Measurements from ENCODE around the gene WDR45B. TPM values are rescaled to one million over a fixed set of nuclear protein-coding genes. Genes with fewer than 3 reads are reported as not detected.
"Not testable (repeated sequence)": the region's sequence is repeated elsewhere in the genome, so short reads cannot be mapped to it uniquely, and the experiment has no call there.

Gene WDR45B
- total RNA-seq, 1 donor from 2014 or later, result 75.6 TPM

DNA sequence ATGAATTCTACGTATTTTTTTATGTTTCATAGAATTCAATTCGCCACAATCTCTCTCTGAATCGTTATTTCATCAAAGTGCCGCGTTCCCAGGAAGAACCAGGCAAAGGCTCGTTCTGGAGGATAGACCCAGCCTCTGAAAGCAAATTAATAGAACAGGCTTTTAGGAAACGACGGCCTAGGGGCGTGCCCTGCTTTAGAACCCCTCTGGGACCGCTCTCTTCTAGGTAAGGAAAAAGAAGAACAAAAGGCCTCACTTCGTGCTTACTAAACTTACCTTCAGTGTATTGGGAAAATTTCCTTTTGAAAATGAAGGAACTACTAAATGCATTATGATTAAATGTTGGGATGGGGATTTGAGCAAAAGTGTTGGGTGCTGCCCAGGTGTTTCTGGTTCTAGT is 65.5 kb downstream of the WDR45B start:
- no peaks in the 10 kb centered on the region for H3K9me3 Mint-ChIP-seq (ENCODE audit: unreplicated experiment)
- no peak overlapping the region for H3K27ac Mint-ChIP-seq (ENCODE audit: unreplicated experiment)
- H3K4me3 Mint-ChIP-seq (ENCODE audit: unreplicated experiment), result no peak overlapping the region
- no peaks in the 10 kb centered on the region for H3K4me1 Mint-ChIP-seq (ENCODE audit: unreplicated experiment)
- H3K27me3 Mint-ChIP-seq (ENCODE audit: unreplicated experiment), result no peaks in the 10 kb centered on the region
- peaks cover 30% of the 10 kb centered on the region for H3K36me3 Mint-ChIP-seq (ENCODE audit: unreplicated experiment)
- no peak for DNase-seq (ENCODE audit: extremely low spot score, unreplicated experiment)
- TF ChIP-seq, protein P1, sequence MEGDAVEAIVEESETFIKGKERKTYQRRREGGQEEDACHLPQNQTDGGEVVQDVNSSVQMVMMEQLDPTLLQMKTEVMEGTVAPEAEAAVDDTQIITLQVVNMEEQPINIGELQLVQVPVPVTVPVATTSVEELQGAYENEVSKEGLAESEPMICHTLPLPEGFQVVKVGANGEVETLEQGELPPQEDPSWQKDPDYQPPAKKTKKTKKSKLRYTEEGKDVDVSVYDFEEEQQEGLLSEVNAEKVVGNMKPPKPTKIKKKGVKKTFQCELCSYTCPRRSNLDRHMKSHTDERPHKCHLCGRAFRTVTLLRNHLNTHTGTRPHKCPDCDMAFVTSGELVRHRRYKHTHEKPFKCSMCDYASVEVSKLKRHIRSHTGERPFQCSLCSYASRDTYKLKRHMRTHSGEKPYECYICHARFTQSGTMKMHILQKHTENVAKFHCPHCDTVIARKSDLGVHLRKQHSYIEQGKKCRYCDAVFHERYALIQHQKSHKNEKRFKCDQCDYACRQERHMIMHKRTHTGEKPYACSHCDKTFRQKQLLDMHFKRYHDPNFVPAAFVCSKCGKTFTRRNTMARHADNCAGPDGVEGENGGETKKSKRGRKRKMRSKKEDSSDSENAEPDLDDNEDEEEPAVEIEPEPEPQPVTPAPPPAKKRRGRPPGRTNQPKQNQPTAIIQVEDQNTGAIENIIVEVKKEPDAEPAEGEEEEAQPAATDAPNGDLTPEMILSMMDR (IDR thresholded peaks at IDR 0.05), result no peak

DNA sequence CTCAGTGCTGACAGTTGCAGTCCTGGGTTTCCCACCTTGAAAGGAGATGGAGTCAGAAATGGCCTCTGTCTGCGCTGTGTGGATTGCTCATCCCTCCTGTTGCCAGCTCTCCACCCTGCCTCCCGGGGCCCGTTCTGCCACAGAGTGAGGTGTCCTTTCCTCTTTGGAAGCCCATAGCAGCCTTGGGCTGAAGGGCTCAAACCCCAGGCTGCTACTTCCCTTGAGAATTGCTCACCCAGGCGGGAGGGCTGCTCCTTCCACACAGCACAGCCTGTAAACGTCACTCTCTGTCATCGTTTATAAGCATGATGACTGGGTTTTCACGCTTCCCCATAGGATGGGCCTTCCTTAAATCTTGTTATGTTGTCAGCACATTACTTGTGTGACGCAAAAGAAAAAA is 66.0 kb downstream of the WDR45B start:
- no peak for DNase-seq (ENCODE audit: extremely low spot score, unreplicated experiment)
- H3K9me3 Mint-ChIP-seq (ENCODE audit: unreplicated experiment), result no peaks in the 10 kb centered on the region
- TF ChIP-seq, protein P1 (IDR thresholded peaks at IDR 0.05), result no peak
- H3K4me3 Mint-ChIP-seq (ENCODE audit: unreplicated experiment), result no peak overlapping the region
- no peaks in the 10 kb centered on the region for H3K27me3 Mint-ChIP-seq (ENCODE audit: unreplicated experiment)
- H3K27ac Mint-ChIP-seq (ENCODE audit: unreplicated experiment), result no peak overlapping the region
- H3K36me3 Mint-ChIP-seq (ENCODE audit: unreplicated experiment), result peaks cover 26% of the 10 kb centered on the region
- no peaks in the 10 kb centered on the region for H3K4me1 Mint-ChIP-seq (ENCODE audit: unreplicated experiment)

DNA sequence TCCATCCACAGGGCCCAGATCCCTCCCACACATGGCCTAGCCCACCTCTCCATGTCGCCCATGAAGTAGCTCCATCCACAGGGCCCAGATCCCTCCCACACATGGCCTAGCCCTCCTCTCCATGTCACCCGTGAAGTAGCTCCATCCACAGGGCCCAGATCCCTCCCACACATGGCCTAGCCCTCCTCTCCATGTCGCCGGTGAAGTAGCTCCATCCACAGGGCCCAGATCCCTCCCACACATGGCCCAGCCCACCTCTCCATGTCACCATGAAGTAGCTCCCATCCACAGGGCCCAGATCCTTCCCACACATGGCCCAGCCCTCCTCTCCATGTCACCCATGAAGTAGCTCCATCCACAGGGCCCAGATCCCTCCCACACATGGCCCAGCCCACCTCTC is 68.3 kb downstream of the WDR45B start:
- not testable (repeated sequence) for H3K27ac Mint-ChIP-seq (ENCODE audit: unreplicated experiment); H3K9me3 Mint-ChIP-seq (ENCODE audit: unreplicated experiment)
- H3K36me3 Mint-ChIP-seq (ENCODE audit: unreplicated experiment), result peaks cover 17% of the 10 kb centered on the region

DNA sequence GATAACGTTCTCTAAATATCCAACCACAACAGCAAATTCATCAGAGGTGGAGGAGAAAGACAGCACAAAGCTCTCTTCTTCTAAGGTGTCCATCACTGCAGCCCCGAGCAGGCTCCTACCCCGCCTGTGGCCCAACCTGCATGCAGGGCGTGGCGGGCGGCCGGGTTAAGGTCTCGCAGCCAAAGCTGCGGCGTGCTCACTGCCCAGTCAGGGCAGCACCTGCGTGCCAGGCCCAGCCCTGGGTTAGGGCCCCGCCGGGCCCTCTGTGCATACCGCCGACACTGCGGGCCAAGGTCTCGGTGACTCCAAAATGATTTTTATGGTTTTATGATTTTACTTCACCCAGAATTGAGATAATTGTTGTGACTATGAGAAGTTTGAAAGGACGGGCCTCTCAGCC is 70.9 kb downstream of the WDR45B start:
- H3K36me3 Mint-ChIP-seq (ENCODE audit: unreplicated experiment), result peaks cover 19% of the 10 kb centered on the region
- no peak overlapping the region for H3K27ac Mint-ChIP-seq (ENCODE audit: unreplicated experiment)
- no peaks in the 10 kb centered on the region for H3K4me1 Mint-ChIP-seq (ENCODE audit: unreplicated experiment)
- no peak for DNase-seq (ENCODE audit: extremely low spot score, unreplicated experiment)
- TF ChIP-seq, protein P1 (IDR thresholded peaks at IDR 0.05), result no peak
- H3K4me3 Mint-ChIP-seq (ENCODE audit: unreplicated experiment), result no peak overlapping the region
- H3K9me3 Mint-ChIP-seq (ENCODE audit: unreplicated experiment), result no peaks in the 10 kb centered on the region
- no peaks in the 10 kb centered on the region for H3K27me3 Mint-ChIP-seq (ENCODE audit: unreplicated experiment)

More for the DNA sequence above, 68.3 kb downstream of the WDR45B start:
- not testable (repeated sequence) for H3K4me1 Mint-ChIP-seq (ENCODE audit: unreplicated experiment); H3K4me3 Mint-ChIP-seq (ENCODE audit: unreplicated experiment); H3K27me3 Mint-ChIP-seq (ENCODE audit: unreplicated experiment); DNase-seq (ENCODE audit: extremely low spot score, unreplicated experiment)

DNA sequence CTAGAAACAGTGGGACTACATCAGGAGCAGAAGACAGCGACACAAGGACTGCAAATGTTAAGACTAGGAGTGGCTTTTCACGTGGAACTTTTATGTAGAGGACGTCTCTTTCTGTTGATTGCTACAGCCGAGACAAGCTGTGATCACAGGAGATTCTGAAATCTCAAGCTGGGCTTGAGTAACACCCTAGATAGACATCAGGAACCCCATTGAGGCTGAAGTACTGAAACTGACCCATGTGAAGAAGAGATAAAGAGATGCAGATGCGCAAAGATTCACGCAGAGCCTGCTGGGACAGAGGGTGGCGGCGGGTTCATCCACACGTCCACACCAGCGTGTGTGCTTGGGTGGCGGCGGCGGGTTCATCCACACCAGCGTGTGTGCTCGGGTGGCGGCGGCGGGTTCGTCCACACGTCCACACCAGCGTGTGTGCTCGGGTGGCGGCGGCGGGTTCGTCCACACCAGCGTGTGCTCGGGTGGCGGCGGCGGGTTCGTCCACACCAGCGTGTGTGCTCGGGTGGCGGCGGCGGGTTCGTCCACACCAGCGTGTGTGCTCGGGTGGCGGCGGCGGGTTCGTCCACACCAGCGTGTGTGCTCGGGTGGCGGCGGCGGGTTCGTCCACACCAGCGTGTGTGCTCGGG is 72.5 kb downstream of the WDR45B start:
- H3K4me1 Mint-ChIP-seq (ENCODE audit: unreplicated experiment); DNase-seq (ENCODE audit: extremely low spot score, unreplicated experiment); H3K27ac Mint-ChIP-seq (ENCODE audit: unreplicated experiment); H3K4me3 Mint-ChIP-seq (ENCODE audit: unreplicated experiment); H3K27me3 Mint-ChIP-seq (ENCODE audit: unreplicated experiment); H3K9me3 Mint-ChIP-seq (ENCODE audit: unreplicated experiment): not testable (repeated sequence)
- H3K36me3 Mint-ChIP-seq (ENCODE audit: unreplicated experiment), result peaks cover 22% of the 10 kb centered on the region

DNA sequence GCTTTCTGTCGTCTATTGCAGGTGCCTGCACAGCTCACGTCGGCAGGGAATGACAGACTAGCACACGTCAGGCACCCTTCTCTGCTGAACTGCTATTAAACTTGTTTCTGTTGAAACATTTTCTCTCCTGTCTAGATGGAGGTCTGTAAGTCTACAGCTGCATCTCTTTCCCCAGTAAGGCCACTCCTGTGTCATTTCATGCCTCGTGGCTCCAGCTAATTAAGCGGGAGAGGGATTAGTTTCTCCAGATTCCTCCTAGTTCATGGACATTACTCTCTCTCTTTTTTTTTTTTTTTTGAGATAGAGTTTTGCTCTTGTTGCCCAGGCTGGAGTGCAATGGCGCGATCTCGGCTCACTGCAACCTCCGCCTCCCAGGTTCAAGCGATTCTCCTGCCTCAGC is 74.2 kb downstream of the WDR45B start:
- H3K9me3 Mint-ChIP-seq (ENCODE audit: unreplicated experiment), result no peaks in the 10 kb centered on the region
- no peak overlapping the region for H3K27ac Mint-ChIP-seq (ENCODE audit: unreplicated experiment)
- peaks cover 22% of the 10 kb centered on the region for H3K36me3 Mint-ChIP-seq (ENCODE audit: unreplicated experiment)
- no peaks in the 10 kb centered on the region for H3K27me3 Mint-ChIP-seq (ENCODE audit: unreplicated experiment)
- TF ChIP-seq, protein P1 (IDR thresholded peaks at IDR 0.05), result no peak
- no peak for DNase-seq (ENCODE audit: extremely low spot score, unreplicated experiment)
- H3K4me3 Mint-ChIP-seq (ENCODE audit: unreplicated experiment), result no peak overlapping the region
- peaks cover 4% of the 10 kb centered on the region for H3K4me1 Mint-ChIP-seq (ENCODE audit: unreplicated experiment)

All from osteocyte (in vitro differentiated cells).